Measurements from ENCODE around the gene NOD2. TPM values are rescaled to one million over a fixed set of nuclear protein-coding genes. Genes with fewer than 3 reads are reported as not detected.

The NOD2 gene
- total RNA-seq, 1 experiment from 2014 or later = 0.11 TPM

DNA sequence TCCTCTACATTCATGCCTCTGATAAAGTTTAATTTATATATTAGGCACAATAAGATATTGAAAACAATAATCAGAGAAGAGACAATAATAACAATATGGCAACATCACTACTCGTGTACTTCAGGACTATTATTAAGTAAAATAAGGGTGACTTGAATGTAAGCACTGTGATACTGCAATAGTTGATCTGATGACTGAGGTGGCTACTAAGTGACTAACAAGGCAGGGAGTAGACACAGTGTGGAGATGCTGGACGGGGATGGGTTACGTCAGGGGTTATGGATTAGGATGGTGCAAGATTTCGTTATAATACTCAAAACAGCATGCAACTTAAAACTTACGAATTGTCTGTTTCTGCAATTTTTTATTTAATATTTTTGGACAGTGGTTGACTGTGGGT lies 81.0 kb downstream of the NOD2 start:
- TF ChIP-seq FOXK1 (CRISPR knock-in tag; IDR thresholded peaks at IDR 0.05) = no peak
- TF ChIP-seq JUN (CRISPR knock-in tag; IDR thresholded peaks at IDR 0.05) = no peak
- TF ChIP-seq, protein P1, sequence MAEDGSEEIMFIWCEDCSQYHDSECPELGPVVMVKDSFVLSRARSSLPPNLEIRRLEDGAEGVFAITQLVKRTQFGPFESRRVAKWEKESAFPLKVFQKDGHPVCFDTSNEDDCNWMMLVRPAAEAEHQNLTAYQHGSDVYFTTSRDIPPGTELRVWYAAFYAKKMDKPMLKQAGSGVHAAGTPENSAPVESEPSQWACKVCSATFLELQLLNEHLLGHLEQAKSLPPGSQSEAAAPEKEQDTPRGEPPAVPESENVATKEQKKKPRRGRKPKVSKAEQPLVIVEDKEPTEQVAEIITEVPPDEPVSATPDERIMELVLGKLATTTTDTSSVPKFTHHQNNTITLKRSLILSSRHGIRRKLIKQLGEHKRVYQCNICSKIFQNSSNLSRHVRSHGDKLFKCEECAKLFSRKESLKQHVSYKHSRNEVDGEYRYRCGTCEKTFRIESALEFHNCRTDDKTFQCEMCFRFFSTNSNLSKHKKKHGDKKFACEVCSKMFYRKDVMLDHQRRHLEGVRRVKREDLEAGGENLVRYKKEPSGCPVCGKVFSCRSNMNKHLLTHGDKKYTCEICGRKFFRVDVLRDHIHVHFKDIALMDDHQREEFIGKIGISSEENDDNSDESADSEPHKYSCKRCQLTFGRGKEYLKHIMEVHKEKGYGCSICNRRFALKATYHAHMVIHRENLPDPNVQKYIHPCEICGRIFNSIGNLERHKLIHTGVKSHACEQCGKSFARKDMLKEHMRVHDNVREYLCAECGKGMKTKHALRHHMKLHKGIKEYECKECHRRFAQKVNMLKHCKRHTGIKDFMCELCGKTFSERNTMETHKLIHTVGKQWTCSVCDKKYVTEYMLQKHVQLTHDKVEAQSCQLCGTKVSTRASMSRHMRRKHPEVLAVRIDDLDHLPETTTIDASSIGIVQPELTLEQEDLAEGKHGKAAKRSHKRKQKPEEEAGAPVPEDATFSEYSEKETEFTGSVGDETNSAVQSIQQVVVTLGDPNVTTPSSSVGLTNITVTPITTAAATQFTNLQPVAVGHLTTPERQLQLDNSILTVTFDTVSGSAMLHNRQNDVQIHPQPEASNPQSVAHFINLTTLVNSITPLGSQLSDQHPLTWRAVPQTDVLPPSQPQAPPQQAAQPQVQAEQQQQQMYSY (CRISPR knock-in tag; IDR thresholded peaks at IDR 0.05) = no peak
- no peak for TF ChIP-seq KAT7 (CRISPR knock-in tag; IDR thresholded peaks at IDR 0.05; ENCODE audit: borderline replicate concordance)
- no peak for TF ChIP-seq NFE2L1 (CRISPR knock-in tag; IDR thresholded peaks at IDR 0.05)
- no peak for TF ChIP-seq PREB (CRISPR knock-in tag; IDR thresholded peaks at IDR 0.05; ENCODE audit: borderline replicate concordance)
- TF ChIP-seq E2F1 (CRISPR knock-in tag; IDR thresholded peaks at IDR 0.05) = no peak
- TF ChIP-seq FOXJ3 (CRISPR knock-in tag; IDR thresholded peaks at IDR 0.05; ENCODE audit: borderline replicate concordance) = no peak
- TF ChIP-seq ZNF671 (CRISPR knock-in tag; IDR thresholded peaks at IDR 0.05) = no peak
- TF ChIP-seq ZNF263 (CRISPR knock-in tag; IDR thresholded peaks at IDR 0.05; ENCODE audit: low read depth) = no peak
- TF ChIP-seq GRHL2 (CRISPR knock-in tag; IDR thresholded peaks at IDR 0.05; ENCODE audit: insufficient replicate concordance, severe bottlenecking) = no peak
- DNase-seq (ENCODE audit: low spot score) (no peak), ATAC-seq (no peak)
- Mint-ChIP-seq H3K4me1 (no peaks in the 10 kb centered on the region), H3K36me3 (no peaks in the 10 kb centered on the region), H3K27ac (no peak overlapping the region), H3K27me3 (ENCODE audit: low read depth) (no peaks in the 10 kb centered on the region; the same call in 1 of the 2 replicates), H3K9me3 (peaks cover 11% of the 10 kb centered on the region), H3K4me3 (no peak overlapping the region)
- CTCF ChIA-PET = interaction anchor here (1.5 kb wide), 1 partner anchor 32 kb away, joined by 5 read pairs; no protein-coding TSS in a partner anchor
- POLR2A ChIA-PET = no interaction called here

GRCh38 chr16:50774960-50775359 lies 81.6 kb downstream of the NOD2 start:
- no peak for DNase-seq (ENCODE audit: low spot score)
- no peaks in the 10 kb centered on the region; the same call in 1 of the 2 replicates for H3K27me3 Mint-ChIP-seq (ENCODE audit: low read depth)
- peaks cover 8% of the 10 kb centered on the region for H3K9me3 Mint-ChIP-seq
- CTCF ChIA-PET = no interaction called here
- no peaks in the 10 kb centered on the region for H3K4me1 Mint-ChIP-seq
- H3K36me3 Mint-ChIP-seq = no peaks in the 10 kb centered on the region
- no peak for ATAC-seq
- POLR2A ChIA-PET = no interaction called here
- TF ChIP-seq, protein P2, sequence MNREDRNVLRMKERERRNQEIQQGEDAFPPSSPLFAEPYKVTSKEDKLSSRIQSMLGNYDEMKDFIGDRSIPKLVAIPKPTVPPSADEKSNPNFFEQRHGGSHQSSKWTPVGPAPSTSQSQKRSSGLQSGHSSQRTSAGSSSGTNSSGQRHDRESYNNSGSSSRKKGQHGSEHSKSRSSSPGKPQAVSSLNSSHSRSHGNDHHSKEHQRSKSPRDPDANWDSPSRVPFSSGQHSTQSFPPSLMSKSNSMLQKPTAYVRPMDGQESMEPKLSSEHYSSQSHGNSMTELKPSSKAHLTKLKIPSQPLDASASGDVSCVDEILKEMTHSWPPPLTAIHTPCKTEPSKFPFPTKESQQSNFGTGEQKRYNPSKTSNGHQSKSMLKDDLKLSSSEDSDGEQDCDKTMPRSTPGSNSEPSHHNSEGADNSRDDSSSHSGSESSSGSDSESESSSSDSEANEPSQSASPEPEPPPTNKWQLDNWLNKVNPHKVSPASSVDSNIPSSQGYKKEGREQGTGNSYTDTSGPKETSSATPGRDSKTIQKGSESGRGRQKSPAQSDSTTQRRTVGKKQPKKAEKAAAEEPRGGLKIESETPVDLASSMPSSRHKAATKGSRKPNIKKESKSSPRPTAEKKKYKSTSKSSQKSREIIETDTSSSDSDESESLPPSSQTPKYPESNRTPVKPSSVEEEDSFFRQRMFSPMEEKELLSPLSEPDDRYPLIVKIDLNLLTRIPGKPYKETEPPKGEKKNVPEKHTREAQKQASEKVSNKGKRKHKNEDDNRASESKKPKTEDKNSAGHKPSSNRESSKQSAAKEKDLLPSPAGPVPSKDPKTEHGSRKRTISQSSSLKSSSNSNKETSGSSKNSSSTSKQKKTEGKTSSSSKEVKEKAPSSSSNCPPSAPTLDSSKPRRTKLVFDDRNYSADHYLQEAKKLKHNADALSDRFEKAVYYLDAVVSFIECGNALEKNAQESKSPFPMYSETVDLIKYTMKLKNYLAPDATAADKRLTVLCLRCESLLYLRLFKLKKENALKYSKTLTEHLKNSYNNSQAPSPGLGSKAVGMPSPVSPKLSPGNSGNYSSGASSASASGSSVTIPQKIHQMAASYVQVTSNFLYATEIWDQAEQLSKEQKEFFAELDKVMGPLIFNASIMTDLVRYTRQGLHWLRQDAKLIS (CRISPR knock-in tag; IDR thresholded peaks at IDR 0.05; ENCODE audit: borderline replicate concordance) = no peak
- no peak for TF ChIP-seq E2F4 (CRISPR knock-in tag; IDR thresholded peaks at IDR 0.05; ENCODE audit: borderline replicate concordance, low read depth)
- no peak for TF ChIP-seq PREB (CRISPR knock-in tag; IDR thresholded peaks at IDR 0.05; ENCODE audit: borderline replicate concordance)
- TF ChIP-seq IRF2 (CRISPR knock-in tag; IDR thresholded peaks at IDR 0.05; ENCODE audit: borderline replicate concordance, low read depth) = no peak
- no peak overlapping the region for H3K27ac Mint-ChIP-seq
- no peak overlapping the region for H3K4me3 Mint-ChIP-seq
